Amniotic stem cell (primary cell): ENCODE results near the gene CGB8.
A peak's percentile ranks its signal among the peaks of the same experiment; 100 is the strongest.
"Not testable (repeated sequence)": the region's sequence is repeated elsewhere in the genome, so short reads cannot be mapped to it uniquely, and the experiment has no call there.

ENCODE experiments used
- DNase-seq: peaks from one replicate; lab custom pipeline; 2025; lab: John Stamatoyannopoulos, UW

CGB8 gene

GRCh38 chr19:49030323-49030722 lies 18.6 kb downstream of the CGB8 start:
- not testable (repeated sequence) for DNase-seq

GRCh38 chr19:49029749-49030148 lies 19.2 kb downstream of the CGB8 start:
- DNase-seq, result not testable (repeated sequence)

GRCh38 chr19:49028686-49029085 lies 20.2 kb downstream of the CGB8 start:
- not testable (repeated sequence) for DNase-seq

- not testable (repeated sequence) for DNase-seq
Observed at GRCh38 chr19:49025599-49025998, 23.3 kb downstream of the CGB8 start.

GRCh38 chr19:49025088-49025487 lies 23.8 kb downstream of the CGB8 start:
- DNase-seq, result not testable (repeated sequence)

- DNase-seq, result not testable (repeated sequence)
Observed at GRCh38 chr19:49024233-49024632, 24.7 kb downstream of the CGB8 start, which contains the start of gene CGB3. Gene CGB3, minus strand, starts transcription at chr19:49024333. Its CDS starts 362 bp downstream, at chr19:49023971.

GRCh38 chr19:49022116-49022515 lies 26.8 kb downstream of the CGB8 start:
- no peak for DNase-seq

GRCh38 chr19:49020931-49021895 lies 27.7 kb downstream of the CGB8 start:
- DNase-seq, result no peak

- no peak for DNase-seq
Observed at GRCh38 chr19:49020342-49020741, 28.6 kb downstream of the CGB8 start.

- DNase-seq, result no peak
Observed at GRCh38 chr19:49019242-49019932, 29.5 kb downstream of the CGB8 start.

GRCh38 chr19:49018388-49019241 lies 30.3 kb downstream of the CGB8 start:
- DNase-seq, result not testable (repeated sequence)

- peak; percentile 58 for DNase-seq
Observed at GRCh38 chr19:49017666-49018351, 31.1 kb downstream of the CGB8 start.

GRCh38 chr19:49017041-49017665 lies 31.8 kb downstream of the CGB8 start, which contains the start of gene LHB:
Gene LHB, minus strand, starts transcription at chr19:49017091. Its CDS starts 10 bp downstream, at chr19:49017081.
- no peak for DNase-seq

GRCh38 chr19:49016067-49016839 lies 32.7 kb downstream of the CGB8 start:
- no peak for DNase-seq

- no peak for DNase-seq
Observed at GRCh38 chr19:49014870-49015255, 34.0 kb downstream of the CGB8 start.

- DNase-seq, result no peak
Observed at GRCh38 chr19:49014123-49014869, 34.6 kb downstream of the CGB8 start.

GRCh38 chr19:49011194-49011593 lies 37.7 kb downstream of the CGB8 start:
- no peak for DNase-seq

- DNase-seq, result no peak
Observed at GRCh38 chr19:49010453-49010852, 38.5 kb downstream of the CGB8 start.

GRCh38 chr19:49009828-49010227 lies 39.1 kb downstream of the CGB8 start:
- DNase-seq, result no peak
